Measurements from ENCODE around the gene HTR6.
"Not testable (repeated sequence)": the region's sequence is repeated elsewhere in the genome, so short reads cannot be mapped to it uniquely, and the experiment has no call there.

The HTR6 gene

DNA sequence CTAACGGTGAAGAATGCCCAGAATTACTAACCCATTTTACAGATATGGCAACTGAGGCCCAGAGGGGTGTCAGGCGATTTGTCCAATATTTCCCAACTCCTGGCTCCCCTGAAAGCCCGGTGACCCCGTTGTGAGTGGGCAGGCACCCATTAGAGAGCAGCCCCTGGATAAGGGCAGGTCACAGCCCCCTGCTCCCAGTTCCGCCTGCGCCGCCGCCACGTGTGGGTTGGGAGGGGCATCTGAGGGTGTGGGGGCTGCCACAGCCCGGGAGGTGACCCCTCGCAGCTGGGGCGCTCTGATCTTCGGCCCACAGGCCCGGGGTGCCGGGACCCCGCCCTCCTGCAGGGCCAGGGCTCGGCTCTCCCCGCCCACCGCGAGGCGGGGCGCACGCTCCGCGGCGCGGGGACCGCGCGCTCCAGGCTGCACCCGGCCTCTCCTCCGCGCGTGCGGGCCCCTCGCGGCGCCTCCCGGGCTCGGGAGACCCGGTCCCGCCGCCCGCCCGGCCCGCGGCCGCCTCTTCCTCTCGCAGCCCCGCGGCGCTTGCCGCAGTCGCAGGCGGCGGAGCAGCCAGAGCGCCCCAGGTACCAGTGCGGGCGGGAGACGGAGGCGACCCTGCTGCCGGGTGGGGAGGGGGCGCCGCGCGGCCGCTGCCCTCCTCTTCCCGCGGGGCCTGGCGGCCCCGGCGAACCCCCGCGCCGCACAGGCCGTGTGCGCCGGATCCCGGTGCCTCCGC lies at the start of gene HTR6:
Gene HTR6, plus strand, starts transcription at position 423 of the 733 bp plus-strand sequence. CDS start 879 bp downstream, outside the sequence.
- DNase-seq, result no peak

DNA sequence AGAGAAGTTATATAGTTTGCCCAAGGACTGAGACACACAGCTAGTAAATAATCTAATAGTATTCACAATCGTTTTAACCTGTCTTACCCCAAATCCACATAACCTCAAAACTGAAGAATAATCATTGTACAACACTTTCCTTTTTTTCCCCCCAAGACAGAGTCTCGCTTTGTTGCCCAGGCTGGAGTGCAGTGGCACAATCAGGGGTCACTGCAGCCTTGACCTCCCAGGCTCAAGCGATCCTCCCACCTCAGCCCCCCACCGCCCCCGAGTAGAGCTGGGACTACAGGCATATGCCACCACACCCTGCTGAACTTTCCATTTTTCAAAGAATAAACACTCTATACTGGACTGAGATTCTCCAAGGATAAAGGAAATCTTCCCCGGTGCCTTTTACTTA lies 49.2 kb upstream of the HTR6 start:
- DNase-seq, result no peak

DNA sequence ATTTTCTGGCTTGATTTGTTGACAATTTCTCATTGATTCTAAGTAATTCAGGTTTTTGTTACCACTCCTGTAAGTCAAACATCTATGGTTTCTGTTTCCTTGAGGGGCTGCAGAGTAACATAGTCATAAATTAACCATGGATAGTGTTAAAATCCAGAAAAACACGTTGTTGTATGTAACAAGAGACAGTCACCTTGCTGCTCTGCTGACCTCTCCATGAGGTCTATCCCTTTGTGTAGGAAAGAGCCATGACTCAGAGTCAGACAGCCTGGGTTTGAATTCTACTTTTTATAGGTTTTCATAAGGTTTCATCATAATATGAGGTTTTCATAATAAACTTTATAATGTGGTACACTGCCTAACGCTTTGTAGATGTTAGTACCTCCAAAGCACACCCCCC lies 48.2 kb upstream of the HTR6 start:
- peak; percentile 59 for DNase-seq

DNA sequence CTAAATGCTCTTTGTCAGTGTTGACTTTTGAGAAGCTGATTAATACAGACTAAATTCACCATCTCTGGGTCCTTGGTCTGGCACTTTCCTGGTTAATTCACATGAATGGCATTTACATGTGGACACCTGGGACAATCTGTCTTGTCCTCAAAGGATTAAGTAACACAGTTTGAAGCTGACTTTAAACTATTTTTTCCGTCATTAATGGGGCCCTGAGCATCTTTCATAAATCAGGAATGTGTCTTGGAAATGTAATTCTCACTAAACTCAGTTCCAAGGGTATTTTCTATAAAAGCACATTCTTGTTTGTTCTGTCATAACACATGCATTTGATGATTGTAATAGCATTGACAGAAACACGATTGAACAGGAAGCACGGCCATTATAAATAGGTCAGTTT lies 47.3 kb upstream of the HTR6 start:
- DNase-seq, result peak; percentile 26

DNA sequence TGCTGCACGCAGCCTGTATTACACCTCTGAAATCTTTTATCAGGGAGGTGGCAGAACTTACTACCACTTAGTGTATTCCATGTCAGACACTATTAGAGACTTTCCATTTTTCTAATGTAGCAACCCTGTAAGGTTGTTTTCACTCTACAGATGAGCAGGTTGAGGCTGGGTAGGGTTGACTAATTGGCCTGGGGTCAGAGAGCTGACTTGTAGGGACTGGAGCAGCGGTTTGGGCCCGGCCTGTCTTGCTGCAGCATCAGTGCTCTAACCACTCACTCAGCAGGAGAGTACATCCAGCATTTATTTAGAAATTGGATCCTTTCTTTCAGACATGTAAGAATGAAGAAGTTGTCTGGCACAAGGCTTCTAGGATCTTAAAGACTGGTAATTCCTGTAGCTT lies 46.2 kb upstream of the HTR6 start:
- DNase-seq, result no peak

DNA sequence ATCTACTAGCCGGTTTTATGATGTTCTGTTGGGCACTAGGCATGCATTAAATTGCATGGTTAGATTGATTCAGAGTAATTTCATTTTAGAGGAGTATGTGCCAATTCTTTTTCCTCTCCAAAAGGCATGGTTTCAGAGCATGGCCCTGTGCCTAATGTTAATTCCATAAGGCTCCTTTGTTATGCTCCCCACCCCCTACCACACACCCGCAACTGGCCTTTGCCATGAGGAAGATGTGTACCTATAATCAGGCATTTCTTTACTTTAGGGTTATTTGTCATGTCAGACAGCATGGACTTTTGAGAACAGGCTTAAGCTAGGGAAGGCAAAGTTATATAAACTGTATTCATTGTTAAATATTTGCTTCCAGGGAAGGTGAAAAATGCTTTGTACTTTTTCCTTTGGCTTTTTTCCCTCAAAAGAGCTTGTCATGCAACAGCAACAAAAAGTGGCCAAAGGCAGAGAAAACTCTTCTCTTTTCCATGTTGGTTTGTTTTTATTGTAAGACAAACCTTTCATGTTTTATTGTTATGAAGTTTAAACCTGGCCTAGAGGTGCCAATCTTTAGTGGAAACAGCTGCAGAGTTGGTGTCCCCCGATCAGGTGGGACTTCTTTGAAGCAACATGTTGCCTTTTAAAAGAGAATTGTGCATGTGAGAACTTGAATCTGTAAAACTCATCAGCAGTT lies 44.8 kb upstream of the HTR6 start:
- DNase-seq, result no peak

DNA sequence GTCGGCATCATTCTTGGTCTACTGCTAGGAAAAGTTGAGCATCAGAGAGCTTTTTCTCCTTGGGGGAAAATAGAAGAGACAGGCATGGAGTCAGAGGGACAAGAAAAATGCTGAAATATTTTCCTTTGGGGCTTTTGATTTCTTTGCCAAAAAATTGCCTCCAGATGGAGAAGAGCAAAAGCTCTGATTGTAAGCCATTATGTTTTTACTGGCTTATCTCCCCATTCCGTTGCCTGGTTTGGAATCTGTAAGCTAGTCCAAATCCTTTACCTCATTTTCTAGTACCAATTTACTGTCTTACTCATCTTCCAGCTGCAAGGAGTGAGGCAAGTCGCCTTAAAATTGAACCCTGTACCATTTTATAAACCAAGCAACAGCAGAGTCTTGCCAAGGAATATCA lies 43.9 kb upstream of the HTR6 start:
- no peak for DNase-seq

DNA sequence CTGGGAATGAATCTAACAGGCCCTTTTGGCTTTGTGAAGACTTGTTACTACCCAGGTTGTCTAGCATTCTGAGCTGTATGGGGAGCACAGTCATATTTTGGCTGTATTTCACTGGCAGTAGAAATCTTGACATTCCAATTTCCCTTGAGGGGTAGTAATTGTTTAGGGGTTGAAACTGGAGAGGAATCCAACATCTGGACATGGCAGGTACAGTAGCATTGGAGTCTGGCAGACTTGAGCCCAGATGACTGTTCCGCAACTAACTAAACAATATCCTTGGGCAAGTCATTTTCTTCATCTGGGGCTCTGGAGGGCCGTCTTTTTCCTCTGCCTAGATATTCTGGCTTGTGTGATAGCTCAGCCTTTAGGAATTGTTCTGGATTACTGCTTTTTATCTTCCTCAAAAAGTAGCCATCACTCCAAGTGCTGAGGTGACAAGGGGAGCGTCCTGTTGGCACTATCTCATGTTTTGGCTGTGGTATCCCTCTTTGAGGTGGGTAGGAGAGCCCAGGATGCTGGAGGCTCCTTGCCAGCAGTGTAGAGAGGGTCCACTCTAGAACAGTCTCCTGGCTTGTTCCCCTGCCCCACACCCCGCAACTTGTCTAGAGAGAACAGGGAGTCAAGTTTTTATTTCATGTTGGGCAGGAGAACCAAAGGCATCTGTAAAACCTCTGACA lies 43.3 kb upstream of the HTR6 start:
- no peak for DNase-seq

DNA sequence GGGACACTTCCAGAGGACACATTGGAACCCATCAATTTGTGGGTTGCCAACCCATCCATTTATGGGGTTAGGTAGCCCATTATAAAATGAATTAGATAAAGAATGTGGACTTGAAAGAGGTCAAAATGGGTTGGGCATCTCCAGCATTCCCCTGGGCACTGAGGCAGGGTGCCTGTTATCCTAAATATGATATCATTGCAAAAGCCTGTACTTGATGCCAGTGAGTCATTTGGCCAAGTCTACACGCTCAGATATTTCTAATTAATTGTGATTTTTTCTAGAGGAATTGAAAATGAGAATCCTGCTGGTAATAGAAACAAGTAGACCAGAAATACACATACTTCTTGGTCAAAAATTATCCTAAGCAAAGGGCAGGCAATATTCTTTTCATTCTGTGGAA lies 42.5 kb upstream of the HTR6 start:
- peak; percentile 43 for DNase-seq

DNA sequence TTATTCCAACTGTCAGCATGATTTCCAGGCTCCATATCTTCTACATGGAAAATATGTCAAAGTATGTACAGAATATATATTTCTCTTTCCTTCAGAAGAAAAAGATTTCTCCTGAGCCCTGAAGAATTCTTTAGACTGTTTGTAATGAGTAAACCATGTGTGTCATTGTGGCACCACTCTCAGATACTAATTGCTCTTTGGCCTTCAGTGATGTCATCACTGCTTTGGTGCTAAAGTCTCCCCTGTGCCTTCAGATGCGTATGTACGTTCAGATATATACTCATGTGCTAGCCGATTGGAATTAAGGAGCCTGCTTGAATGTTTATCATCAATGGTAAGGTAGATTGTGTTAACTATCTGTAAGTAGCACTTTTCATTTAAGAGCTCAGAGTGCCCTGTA lies 41.2 kb upstream of the HTR6 start:
- DNase-seq, result no peak

DNA sequence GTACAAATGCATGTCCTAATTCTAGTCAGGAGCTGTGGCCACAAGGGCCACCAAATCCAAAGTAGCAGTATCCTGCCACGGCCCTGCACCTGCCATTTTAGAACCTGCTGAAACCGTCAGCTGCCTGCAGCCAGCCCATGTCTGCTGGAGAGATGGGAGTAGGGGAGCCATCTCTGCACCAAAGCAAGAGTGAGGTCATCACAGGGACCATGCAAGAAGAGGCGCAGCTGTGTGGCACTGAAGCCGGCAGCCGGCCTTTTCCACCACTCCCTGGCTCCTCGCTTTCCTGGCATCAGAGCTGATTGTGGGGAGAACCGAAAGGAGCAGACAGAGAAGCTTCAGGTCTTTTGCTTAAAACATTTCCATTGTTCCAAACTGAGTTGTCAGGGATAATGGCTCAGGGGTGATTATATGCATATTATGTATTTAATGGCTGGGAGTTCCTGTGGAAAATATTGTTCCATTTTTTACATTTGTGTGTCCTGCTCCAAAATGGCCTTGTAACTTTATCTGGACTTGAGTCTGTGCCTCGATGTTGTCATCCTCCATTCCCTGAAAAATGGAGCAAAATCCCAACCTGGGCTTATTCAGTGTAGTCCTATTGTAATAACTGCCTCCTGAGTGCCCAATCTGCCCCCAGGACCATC lies 39.3 kb upstream of the HTR6 start:
- DNase-seq, result no peak

DNA sequence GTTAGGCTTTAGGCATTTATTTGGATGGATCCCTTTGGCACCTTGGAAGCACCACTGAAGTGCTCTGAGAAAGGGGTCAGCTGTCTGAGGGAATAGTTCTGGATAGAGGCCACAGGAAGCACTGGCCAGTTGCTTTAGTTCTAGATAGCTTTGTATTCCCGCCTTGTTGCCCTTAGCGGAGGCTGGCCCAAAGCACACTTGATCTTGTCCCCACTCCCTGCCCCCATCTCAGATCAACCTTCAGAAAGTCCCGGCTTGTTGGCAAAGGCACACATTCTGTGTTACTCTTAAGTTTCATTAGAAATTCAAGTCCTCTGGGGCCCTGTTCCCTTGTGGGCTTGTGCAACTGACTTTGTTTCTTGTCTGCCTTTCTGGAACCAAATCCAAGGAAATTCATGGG lies 35.8 kb upstream of the HTR6 start:
- no peak for DNase-seq

DNA sequence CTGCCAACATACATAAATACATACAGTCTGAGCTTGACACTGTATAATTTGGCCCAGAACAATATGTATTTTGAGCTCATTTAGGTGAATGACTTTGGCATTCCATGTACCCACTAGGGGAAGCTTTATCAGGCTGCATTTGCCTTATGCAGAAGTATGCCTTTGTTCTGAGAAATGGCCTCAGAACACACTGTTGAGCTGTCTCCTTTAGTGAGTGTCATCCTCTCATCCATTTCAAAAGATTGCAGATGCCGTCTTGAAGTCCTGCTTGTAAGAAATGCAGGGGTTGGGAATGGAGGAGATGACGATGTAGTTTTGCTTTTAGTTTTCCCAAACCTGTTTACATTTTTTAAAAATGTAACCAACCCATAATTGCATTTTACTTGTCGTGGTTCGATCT lies 35.3 kb upstream of the HTR6 start:
- no peak for DNase-seq

DNA sequence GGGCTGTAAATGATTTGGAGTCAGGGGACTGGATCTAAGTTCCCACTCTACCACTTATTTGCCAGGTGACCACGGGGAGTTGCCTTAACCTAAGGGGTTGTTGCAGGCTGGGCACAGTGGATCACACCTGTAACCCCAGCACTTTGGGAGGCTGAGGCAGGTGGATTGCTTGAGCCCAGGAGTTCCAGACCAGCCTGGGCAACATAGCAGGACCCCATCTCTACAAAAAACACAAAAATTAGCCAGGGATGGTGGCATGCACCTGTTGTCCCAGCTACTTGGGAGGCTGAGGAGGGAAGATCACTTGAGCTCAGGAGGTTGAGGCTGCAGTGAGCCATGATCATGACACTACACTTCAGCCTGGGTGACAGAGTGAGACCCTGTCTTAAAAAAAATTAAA lies 34.5 kb upstream of the HTR6 start:
- DNase-seq, result not testable (repeated sequence)

DNA sequence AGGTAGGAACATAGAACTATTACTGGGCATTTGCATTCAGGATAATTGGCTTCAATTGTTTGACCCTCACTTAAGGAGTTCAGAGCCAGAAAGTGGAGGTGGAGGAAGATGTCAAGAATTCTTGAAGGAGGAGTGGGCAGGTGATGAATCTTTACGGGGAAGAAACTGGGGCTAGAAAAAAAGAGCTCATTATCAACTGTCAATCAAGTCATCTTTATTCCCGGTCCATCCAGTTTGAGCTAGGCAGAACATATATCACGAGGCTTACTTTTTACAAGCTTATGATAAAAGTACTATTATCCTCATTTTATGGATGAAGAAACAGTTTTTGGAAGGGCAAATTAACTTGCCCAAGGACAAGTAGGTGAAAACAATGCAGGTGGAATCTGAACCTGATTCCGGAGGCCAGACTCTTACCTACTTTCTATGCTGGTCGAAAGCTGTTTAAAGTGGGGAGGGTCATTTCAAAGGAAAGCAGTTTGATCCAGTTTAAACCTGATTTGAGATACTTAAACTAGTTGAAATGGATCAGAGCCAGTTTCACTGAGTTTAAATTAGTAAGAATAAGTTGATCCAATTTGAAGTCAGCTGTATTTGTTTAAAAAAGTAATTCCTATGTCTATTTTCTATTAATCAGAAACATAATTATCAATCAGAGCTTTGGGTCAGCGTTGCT lies 33.8 kb upstream of the HTR6 start:
- DNase-seq, result no peak

DNA sequence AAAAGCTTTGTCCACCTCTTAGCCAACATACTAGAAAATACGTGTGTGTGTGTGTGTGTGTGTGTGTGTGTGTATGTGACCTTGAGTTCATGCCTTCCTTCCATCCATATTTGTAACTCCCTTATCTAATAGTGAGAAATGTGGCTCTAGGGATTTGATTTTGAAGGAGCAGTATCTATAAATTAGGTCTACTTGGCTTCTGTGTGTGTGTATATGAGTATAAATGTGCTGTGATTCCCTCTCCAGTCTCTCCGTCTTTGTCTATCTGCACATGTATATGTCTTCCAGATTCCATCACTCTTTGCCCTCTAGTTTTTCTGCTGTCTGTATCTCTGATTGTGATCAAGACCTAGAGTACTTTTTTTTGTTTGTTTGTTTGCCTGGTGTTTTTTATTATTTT lies 32.5 kb upstream of the HTR6 start:
- DNase-seq, result no peak

DNA sequence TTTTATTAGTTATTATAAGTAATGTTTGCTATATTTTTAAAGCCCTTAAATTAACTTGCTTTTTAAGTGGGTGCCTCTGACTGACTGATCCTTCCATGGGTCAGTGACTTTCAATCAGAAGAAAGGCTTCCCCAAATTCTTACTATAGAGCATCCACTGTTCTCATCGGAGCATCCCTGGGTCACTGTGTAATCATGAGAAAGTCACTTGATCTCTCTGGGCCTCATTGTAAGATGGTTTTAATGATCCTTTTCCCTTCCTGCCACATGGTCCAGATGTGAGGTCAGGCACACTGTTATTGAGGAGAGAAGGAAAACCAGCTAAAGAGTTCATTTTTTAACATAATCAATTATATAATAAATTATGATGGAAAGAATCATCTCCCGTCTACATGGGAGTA lies 31.6 kb upstream of the HTR6 start:
- DNase-seq, result no peak

DNA sequence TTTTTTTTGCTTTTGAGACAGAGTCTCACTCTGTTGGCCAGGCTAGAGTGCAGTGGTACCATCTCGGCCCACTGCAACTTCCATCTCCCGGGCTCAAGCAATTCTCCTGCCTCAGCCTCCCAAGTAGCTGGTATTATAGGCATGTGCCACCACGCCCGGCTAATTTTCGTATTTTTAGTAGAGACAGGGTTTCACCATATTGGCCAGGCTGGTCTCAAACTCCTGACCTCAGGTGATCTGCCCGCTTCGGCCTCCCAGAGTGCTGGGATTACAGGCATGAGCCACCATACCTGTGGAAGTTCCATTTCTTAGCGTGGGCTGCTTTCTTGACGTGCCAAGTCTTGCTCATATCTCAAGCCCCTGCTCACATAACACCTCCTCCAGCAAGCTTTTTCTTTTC lies 29.6 kb upstream of the HTR6 start:
- DNase-seq, result not testable (repeated sequence)

DNA sequence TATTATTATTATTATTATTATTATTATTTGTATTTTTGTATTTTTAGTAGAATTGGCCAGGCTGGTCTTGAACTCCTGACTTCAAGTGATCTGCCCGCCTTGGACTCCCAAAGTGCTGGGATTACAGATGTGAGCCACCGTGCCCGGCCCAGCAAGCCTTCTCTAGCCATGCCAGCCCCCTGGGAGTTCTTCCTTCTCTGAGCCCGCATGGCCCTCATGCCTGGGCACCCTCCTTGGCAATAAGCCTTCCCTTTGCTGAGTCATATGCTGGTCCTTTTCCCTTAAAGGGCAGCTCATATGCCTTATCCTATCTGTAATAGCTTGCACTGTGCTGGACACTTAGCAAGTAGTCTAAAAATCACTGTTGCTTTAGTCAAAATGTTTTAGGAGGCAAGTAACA lies 29.0 kb upstream of the HTR6 start:
- no peak for DNase-seq

DNA sequence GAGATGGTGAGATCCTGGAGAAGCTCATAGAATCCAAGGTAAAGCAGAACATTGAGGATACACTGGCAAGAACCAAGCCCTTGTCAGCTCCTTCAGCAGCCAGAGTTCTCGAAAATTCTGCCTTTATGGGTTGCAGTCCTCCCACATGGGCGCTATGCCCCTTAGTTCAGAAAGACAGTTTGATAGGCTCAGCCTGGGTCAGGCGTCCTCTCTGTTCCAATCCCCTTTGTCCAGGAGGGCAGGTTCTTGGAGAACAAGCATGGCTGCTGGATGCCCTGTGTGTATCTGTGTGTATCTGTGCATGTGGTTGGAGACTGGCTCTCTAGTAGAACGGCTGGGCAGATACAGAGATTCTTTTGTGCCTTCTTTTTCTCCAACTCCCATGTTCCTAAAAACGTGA lies 28.6 kb upstream of the HTR6 start:
- no peak for DNase-seq

DNA sequence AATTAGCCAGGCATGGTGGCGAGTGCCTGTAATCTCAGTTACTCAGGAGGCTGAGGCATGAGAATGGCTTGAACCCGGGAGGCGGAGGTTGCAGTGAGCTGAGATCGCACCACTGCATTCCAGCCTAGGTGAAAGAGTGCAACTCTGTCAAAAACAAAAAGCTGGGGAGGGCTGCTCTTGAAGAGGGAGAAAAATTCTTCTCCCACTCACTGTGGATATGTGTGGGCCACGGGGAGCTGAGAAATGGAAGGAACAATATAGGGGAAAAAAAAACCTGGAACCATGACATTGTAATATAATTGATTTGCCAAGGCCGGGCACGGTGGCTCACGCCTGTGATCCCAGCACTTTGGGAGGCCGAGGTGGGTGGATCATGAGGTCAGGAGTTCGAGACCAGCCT lies 27.9 kb upstream of the HTR6 start:
- DNase-seq, result not testable (repeated sequence)

DNA sequence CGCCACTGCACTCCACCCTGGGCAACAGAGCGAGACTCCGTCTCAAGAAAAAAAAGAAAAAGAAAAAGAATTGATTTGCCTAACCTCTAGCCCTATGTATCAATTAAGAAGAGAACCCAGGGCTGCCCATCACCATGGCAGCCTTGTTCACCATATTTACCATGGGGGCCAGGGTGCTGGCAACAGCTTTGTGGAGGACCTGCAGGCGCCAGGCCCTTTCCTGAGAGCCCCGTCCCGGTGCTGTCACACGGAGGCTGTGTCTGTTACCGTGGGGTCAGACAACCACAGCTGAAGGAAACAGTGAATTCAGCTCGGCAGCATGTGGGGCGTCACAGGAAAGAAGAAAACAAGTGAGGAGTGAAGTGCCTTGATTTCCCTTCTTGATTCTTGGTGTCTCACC lies 27.1 kb upstream of the HTR6 start:
- no peak for DNase-seq

DNA sequence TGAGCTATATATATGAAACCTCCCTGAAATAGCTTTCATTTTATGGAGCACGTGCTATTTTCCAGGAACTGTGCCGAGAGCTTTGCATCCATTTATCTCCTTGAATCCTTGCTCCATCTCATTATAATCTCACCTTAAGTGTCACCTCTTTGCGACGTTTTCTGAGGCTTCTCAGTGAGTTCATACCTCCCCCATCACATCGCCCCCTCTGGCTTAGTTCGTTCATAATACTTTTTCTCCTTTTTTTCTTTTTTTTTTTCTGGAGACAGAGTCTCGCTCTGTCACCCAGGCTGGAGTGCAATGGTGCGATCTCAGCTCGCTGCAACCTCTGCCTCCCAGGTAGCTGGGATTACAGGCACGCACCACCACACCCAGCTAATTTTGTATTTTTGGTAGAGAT lies 25.4 kb upstream of the HTR6 start:
- DNase-seq, result not testable (repeated sequence)

All from HCEC 1CT (cell line).